ENCODE data around the gene BOK.
"Not testable (repeated sequence)": the region's sequence is repeated elsewhere in the genome, so short reads cannot be mapped to it uniquely, and the experiment has no call there.

Gene BOK, protein sequence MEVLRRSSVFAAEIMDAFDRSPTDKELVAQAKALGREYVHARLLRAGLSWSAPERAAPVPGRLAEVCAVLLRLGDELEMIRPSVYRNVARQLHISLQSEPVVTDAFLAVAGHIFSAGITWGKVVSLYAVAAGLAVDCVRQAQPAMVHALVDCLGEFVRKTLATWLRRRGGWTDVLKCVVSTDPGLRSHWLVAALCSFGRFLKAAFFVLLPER

DNA sequence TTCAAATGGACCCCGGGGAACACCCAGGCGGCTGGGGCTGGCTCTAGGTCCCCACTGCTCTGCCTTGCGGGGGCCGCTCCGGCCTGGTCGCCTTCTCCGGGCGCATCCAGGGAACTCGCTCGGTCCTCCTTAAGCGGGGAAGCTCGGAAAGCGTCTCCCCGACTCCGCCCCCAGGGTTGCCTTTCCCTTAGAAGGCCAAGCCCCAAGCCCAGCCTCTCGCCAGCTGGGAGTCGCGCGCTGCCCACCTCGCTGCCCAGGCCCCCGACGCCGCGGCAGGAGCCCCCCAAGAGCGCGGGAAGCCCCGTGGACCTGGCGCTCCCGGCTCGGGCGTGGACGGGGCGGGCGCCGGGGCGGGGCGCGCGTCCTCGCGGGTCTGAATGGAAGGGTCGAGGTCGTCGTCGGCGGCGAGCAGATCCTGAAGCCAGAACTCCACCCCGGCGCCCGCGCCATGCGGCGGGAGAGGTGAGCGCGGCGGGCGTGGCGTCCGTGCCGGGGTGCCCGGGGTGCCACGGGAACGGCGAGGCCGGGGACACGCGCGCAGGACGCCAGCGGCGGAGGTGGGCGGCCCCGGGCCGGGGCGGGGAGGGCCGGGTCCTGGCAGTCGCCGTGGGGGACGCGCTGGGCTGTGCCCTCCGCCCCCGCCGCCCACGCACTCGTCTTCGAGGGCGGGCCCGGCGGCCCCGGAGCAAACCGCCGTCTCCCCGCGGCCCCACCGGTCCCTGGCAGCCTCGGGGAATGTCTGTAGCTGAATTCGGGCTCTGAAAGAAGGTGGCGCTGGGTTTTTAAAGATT lies at the start of gene BOK:
Gene BOK (plus strand): TSS at position 214 of the 791 bp plus-strand sequence. CDS start 739 bp downstream, outside the sequence.
- peak; percentile 25 for DNase-seq

DNA sequence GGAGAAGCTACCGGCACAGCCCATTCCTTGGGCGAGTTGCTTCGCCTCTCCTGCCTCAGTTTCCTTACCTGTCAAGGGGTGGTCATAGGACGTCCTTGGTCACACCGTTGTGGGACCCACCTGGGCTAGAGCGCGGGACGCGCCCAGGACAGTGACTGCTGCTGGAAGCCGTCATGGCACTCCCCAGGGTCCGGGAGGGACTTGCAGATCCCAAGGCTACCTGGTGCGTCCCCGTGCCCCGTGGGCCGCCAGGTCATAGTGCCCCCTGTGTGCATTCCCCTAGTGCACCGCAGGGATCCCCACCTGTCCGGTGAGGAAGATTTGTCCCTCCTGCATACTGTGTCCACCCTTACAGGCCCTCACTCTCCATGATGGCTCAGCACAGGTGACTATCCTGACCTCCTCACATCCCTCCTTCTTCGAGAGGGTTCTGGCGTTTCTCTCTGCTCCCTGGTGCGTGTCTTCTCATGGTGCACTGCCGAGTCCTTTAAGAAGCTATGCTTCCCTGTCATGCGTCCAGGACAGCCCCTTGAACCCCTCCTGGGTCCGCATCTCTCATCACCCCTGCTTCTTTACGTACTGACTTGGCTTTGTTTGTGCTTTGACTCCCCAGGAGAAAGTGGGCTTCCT lies 49.3 kb upstream of the BOK start:
- DNase-seq: no peak

DNA sequence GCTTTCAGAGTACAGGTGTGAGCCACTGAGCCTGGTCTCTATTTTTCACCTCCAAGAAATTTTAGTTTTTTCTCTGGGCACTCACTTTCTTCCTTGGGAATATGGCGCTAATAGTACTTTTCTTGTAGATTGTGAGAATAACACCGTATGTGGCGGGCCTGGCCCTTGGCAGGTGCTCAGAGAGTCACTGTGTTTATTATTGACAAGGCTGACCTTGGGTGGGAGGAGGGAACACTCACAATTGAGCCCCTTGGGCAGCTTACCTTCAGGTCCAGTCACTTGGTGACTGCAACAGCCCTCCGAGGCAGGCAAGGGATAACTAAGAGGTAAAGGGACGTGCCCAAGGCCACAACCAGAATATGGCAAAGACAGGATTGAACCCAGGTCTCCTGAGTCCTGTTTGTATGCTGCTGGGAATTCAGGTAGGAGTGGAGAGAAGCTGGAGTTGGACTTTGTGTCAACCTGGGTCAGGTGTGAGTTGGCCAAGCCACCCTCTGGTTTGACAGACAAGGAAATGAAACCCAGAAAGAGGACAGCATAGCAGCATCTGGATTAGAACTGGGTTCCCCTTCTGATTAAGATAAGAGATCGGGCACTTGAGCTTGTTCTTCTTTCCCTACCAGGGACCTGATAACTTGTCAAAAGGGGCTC lies 47.3 kb upstream of the BOK start:
- no peak for DNase-seq

DNA sequence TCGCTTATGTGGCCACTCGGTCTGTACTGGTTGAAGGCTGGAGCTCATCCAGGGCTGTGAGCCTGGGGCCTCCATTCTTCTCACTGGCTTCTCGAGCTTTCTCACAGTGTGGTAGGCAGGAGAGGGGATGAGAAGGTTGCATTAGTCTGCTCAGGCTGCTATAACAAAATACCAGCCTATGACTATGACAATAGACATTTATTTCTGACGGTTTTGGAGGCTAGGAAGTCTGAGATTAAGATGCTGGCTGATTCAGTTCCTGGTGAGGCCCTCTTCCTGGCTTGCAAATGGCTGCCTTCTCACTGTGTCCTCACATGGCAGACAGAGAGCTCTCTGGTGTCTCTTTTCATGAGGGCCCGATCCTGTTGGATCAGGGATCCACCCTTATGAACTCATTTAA lies 44.0 kb upstream of the BOK start:
- DNase-seq: no peak

DNA sequence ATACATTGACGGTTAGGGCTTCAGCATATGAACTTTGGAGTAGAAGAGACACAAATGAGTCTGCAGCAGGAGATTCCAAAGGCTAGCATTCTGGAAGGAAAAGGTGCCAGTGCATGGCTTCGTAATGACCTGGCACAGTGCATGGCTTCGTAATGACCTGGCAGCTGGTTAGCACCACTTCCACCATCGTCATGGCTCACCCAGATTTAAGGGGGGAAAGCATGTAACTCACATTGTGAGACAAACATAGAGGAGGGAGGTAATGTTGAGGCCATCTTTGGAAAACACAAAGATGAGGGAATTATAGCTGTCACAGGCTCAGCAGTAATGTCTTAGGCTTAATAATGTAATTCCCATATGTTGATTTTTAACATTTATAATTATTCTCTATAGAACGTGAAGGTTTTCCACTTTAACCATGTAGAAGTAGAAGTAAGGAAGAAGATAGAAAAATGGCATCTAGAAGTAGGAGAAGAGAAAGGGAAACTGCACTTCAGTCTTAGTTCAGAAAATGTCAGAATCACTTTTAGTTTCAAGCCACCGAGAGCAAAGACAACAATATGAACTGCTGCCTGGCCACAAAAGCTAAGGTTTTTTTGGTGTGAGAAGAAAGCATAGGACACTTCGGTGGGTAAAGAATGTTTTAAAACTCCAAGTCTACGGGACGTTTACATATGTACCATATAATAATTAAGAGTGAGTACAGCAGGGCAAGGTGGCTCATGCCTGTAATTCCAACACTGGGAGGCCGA lies 43.4 kb upstream of the BOK start:
- DNase-seq: no peak

DNA sequence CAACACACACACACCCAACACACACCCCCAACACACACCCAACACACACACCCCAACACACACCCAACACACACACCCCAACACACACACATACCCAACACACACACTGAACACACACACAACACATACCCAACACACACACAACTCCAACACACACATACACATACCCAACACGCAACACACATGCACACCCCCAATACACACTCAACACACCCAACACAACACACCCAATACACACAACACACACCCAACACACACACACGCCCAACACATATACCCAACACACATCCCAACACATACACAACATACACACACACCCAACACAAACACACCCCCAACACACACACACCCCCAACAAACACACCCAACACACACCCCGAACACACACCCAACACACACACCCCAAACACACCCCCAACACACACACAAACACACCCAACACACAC lies 42.0 kb upstream of the BOK start:
- no peak for DNase-seq

DNA sequence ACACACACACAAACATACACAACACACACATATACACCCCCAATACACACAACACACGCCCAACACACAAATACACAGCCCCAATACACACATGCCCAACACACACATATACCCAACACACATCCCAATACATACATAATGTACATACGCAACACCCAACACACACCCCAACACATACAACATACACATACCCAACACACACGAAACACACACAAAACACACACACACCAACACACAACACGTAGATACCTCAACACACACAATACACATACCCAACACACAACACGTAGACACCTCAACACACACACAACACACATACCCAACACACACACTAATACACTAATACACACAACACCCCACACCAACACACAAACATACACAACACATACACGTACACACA lies 41.2 kb upstream of the BOK start:
- DNase-seq: no peak

DNA sequence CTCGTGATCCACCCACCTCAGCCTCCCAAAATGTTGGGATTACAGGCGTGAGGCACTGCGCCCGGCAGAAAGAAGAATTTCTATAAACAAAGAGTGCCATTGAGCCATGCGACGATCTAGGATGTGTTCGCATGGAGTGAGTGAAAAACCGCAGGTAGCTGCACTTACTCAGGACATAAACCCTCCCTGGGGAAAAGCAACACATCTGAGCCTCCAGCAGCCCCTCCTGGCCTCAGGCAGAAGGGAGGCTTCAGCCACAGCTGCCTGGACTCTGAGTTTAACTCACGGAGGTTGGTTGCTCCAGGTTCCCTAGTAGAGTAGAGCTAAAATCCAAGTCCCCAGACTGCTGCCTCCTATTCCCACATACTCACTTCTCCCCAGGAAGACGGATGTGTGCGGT lies 38.9 kb upstream of the BOK start:
- DNase-seq: no peak

DNA sequence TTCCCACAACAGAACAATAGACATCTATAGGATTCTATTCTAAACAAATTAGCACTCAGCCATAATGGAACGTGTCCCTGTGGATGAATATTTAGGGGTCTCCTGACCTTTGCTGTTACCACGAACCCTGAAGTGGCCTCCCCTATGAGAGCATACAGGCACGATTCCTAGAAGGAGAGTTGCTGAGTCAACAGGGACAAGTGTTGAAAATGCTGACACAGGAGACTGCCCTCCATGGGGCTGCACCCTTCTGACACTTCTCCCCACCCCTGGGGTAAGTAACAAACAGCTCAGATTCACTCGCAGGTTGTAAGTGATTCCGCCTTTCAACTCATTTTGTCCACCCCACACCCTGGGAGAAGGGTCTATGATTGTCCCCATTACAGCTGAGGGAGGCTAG lies 36.1 kb upstream of the BOK start:
- no peak for DNase-seq

DNA sequence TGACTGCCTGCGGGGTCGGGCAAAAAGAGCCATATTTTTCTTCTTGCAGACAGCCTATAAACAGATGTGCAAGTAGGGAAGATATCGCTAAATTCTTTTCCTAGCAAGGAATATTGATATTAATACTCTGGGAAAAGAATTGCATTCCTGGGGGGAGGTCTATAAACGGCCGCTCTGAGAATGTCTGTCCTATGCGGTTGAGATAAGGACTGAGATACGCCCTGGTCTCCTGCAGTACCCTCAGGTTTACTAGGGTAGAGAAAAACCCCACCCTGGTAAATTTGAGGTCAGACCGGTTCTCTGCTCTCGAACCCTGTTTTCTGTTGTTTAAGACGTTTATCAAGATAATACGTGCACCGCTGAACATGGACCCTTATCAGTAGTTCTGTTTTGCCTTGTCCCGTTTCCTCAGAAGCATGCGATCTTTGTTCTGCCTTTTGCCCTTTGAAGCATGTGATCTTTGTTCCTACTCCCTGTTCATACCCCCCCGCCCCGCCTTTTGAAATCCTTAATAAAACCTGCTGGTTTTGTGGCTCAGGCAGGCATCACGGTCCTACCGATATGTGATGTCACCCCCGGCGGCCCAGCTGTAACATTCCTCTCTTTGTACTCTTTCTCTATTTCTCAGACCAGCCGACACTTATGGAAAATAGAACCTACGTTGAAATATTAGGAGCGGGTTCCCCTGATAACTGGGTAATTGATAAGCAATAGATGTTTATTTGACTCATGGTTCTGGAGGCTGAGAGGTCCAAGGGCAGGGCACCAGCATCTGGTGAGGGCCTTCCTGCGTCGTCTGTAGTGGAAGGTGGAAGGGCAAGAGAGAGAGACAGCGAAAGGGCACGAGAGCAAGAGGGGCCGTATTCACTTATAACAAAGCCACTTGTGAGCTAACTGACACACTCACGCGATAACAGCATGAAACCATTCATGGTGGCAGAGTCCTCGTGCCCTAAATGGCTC lies 32.4 kb upstream of the BOK start:
- DNase-seq: not testable (repeated sequence)

DNA sequence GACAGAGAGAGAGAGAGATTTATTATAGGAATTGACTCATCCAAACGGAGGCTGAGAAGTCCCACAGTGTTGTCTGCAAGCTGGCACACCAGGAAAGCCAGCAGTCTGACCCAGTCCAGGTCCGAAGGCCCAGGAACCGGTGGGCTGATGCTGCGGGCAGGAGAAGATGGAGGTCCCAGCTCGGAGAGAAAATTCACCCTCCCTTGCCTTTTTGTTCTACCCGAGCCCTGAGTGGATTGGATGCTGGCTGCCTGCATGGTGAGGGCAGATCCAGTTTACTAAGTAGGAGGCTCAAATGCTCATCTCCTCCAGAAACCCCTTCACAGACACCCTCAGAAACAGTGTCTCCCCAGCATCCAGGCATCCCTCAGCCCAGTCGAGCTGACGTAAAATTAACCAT lies 28.0 kb upstream of the BOK start:
- no peak for DNase-seq

DNA sequence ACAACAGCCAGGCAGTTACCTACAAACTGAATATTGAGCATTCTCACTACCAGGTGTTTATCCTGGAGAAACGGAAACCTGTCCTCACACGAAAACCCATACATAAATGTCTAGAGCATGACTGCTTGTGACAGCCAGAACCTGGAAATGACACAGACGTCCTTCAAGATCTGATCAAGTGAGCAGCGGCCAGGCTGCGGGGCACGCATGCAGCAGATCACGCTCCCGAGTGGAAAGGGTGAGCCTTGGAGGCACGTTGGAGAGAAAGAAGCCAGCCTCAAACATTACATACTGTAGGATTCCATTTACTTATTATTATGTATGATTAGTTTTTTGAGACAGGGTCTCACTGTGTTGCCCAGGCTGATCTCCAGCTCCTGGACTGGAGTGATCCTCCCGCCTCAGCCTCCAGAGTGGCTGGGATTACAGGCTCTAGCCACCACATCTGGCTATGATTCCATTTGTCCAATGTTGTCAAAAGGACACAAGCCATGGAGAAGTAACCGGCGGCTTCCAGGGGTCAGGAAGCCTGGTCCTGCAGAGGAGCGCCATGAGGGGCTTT lies 27.3 kb upstream of the BOK start:
- DNase-seq: no peak

DNA sequence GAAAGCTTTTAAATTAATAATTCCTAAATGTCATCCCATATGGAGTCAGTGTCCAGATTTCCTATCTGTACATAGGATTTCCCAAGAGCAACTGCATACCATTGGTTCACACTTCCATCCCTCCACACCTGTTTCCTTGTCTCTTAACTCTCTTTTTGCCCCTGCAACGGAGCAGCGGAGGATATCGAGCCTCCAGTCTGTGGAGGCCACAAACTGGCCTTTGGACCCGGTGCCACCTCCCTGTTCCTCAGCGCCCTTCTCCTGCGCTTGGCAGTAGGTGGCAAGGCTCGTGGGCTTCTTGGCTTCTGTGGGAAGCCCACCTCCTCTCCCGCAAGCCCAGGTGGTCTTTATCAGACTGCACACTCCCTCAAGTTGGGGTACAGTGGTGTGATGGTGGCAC lies 26.4 kb upstream of the BOK start:
- no peak for DNase-seq

DNA sequence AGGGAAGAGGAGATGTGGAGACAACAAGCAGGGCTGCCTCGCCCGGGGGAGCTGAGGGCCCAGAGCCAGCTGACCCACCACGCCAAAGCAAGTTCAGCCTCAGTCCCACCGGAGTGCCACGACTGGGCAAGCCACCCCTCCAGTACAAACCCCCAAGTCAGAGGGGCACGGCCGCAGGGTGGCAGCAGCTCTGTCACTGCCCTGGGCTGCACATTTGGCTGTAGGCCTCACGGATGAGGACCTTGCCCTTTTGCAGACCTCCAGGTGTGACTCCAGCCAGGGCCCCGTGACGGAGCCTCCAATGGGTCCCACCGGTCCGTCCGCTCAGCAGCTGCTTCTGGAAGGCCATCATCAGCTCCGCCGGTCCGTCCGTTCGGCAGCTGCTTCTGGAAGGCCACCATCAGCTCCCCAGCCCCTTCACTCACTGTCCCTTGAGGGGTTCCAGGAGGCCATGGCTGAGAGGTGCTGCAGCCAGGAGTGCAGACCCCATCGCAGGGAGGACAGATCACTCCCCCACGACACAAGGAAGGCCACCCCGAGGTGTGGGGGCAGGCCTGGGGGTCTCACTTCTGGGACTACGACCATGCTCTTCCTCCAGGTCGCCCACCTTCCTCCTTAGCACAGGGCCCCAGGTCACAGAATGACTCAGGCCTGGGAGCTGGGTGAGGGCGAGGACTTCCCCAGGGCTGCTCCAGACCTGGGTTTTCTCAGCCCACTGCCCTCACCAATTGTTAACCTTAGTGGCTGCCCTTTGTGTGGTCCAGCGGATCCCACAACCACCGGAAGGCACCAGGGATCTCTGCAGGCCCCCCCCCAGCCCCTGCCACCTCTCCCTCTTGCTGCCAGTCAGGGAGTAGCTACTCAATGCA lies 25.6 kb upstream of the BOK start:
- DNase-seq: no peak

DNA sequence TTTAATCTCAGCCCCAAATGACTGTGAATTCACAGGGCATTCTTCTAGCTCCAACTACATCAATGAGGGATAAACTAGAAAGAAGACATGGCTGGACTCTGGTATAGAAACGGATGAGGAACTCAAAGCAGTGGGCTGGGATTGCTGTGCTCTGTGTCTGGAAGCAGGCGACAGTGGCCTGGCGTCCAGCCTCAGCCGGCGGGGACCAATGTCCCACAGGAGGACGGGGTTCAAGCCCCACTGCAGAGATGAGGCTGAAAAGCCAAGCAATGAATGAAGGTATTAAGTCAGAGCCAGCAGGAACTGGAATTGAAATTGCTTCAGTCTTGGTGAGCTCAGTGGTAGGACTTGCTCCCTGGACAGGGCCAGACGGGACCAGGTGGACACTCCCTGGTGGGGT lies 24.3 kb upstream of the BOK start:
- no peak for DNase-seq

DNA sequence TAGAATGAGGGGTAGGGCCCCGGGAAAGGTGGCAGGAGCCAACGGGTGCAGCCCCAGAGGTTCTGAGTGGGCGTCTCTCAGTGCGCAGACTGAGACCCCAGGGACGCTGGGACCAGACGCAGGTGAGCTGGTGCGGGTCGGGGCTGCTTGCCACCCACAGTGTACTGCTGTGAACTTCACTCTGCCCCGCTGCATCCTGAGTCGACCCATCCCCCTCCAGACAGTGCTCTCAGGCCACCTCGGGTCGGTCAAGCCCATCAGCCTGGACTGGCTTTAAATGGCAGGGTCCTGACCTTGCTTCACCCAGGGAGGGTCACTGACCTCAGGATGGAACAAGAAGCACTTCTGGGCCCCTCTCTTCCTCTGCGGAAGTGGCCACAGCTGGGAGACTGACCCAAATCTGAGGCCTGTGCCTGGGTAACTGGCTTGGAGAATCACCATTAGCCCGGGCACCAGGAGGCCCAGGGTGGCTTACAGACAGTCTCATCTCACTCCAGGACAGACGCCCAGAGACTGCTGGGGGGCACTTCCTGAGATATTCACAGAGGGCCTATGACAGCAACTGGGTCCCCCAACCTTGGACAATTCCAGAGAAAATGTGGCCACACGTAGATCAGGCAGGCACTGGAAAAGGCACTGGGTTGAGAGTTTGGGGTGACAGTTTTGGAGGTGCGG lies 23.7 kb upstream of the BOK start:
- no peak for DNase-seq

DNA sequence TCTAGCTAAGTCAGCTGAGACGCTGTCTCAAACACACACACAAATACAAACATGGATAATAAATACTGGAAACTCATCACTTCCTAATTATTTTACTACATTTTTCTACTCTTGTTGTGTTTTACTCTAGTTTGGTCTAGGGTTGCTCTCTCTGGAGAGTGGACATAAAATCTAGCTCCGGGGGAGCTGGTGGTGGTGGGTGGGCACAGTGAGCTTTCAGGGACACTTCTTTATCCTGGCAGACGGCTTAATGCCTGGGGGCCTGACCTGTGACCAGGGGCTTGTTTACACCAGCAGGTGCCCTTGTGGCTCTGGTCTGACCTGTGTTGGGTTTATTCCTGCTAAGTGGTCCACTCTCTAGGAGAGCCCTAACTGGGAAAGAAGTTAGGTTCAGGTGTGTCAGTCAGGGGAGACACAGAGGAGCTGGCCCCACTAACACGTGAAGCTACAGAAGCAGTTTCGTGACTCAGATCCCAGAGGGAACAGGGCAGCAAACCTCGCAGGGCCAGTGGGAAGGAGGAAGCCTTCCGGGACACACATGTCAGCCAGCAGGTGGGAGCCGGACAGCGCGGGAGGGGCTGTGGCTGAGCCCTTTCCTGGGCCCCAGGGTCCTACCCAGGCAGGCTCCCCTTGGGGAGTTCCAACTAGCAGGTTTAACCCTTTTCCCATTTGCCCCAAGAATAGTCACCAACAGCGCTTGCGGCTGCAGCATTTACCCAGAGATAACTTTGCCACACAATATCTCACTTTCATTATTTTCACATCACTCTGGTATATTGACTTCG lies 22.5 kb upstream of the BOK start:
- no peak for DNase-seq

DNA sequence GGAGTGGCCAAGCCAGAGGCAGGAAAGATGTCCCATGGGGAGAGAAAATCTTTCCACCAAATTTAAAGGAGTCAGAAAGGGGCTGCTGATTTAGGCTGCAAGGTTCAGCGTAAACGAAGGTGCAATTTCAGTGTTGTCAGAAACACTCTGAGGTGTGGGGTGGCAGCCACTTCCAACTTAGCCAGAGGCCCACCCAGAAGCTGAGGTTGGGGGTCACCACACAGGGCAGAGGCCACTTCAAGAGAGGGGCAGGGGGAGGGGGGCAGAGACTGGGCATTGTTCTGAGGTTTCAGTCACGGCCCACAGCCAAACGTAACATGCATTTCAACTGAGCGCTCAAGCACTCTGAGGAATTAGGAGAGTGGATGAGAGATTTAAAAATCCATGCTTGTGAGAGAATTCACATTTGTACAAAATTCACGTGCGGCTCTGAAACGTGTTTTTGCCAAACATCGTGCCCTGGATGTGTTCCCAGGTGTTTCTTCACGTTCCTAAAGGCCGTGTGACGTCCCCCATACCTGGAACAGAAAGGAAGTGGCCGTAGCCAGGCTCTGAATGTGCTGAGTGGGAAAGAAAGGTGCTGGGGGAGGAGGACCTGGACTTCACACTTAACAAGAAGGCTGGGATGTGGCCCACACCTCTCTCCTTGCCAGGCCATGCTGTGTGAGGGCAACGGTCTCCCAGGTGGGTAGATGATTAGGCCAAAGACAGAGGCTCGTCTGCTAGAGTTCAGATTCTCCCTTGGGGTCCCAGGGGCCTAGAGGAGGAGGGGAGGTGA lies 19.5 kb upstream of the BOK start:
- DNase-seq: no peak
